Pancreas (tissue), 10 donors: ENCODE data around the gene PSAPL1. TPM values are rescaled to one million over a fixed set of nuclear protein-coding genes. Genes with fewer than 3 reads are reported as not detected.

Source experiments
- ATAC-seq, 4 donors: fragments of 200-7000 bp; cut with Tn5 transposase; one replicate each; pipeline versions ENCODE4 v1.8.0 to v1.9.1; 2020; ENCODE audit warnings: mild to moderate bottlenecking in 4 of 4, moderate library complexity in 4 of 4
- DNase-seq, 6 donors: peaks; one replicate each; pipeline ENCODE4 v3.0.0-alpha.2; 2020
- FAIRE-seq: peaks from 2 replicates; lab custom pipeline; 2012; peaks lifted over from hg19 to GRCh38; lab: Jason Lieb, UNC
- H3K27ac ChIP-seq, 4 donors: fragments of 200-600 bp; sonication (generic); 1 replicate in 3 of 4; 2 replicates in 1 of 4; pipeline versions ENCODE4 v1.5.0 to v1.8.0; 2020
- H3K27me3 ChIP-seq, 4 donors: fragments of 200-600 bp; one replicate each; pipeline ENCODE4 v1.8.0; 2021
- H3K36me3 ChIP-seq, 3 donors: fragments of 200-600 bp; sonication (generic) in 1 of 3; one replicate each; pipeline versions ENCODE4 v1.5.0 to v1.8.0; 2020 to 2021
- H3K4me1 ChIP-seq, 3 donors: fragments of 200-600 bp; one replicate each; pipeline ENCODE4 v1.8.0; 2021
- H3K4me3 ChIP-seq, 4 donors: fragments of 200-600 bp; sonication (generic) in 2 of 4; one replicate each; pipeline versions ENCODE4 v1.5.0 to v1.8.0; 2020 to 2021
- H3K9me3 ChIP-seq, 4 donors: fragments of 200-600 bp; one replicate each; pipeline ENCODE4 v1.8.0; 2021
- CTCF ChIP-seq, 4 donors: fragments of 200-600 bp; sonication (generic) in 3 of 4; IDR thresholded peaks; one replicate each; pipeline versions ENCODE4 v1.5.0 to v1.8.0; 2021; ENCODE audit warnings: antibody characterized with exemption in 4 of 4
- WGBS, 2 donors: extraction: QIAGEN DNeasy Blood & Tissue Kit; methylation state at CpG; one replicate each; pipeline ENCODE4 v1.1.7; 2013; 5-methylcytosine and 5-hydroxymethylcytosine counted together
- intact Hi-C, 3 donors: fragments of 100-400 bp; cut with DNase I; formaldehyde crosslinking; loops; one replicate each; pipeline versions ENCODE4 v1.11.1 to v1.14.2; 2022
- polyA plus RNA-seq, 2 donors: library from polyadenylated mRNA; stranded (reverse); fragments of 200-250 nt; gene quantifications; one replicate each; pipeline ENCODE4 v1.2.3, GENCODE V29; 2013
- total RNA-seq, 6 donors: library from RNA; stranded (reverse); fragmentation: NEBNext Ultra II Directional in 4 of 6; extraction: Animal tissue kit (Norgen Biotek cat#: 25700) in 4 of 6; gene quantifications; one replicate each; pipeline versions ENCODE4 v1.2.1 to v1.2.4, GENCODE V29; 2021 to 2023
- donor health status: healthy with polysubstance abuse.
- donor health status: DM: no; HTN: no; CAD: no; lungs with moderate emphysema.
- donor health status: DM: no; HTN: no; CAD: no.
- donor health status: control.
- donor health status: control.
- donor health status: Bipolar disorder and iron deficiency.
- donor health status: DM: yes; HTN: yes; CAD: no.
- donor health status: DM: no; HTN: no; CAD: no.
- donor health status: DM: no; HTN: no; CAD: no.
- donor health status: DM: yes; HTN: yes; CAD: no.

PSAPL1 gene
- total and polyA plus RNA-seq, 8 donors = 0.06 TPM; not detected in 7

- intact Hi-C loops = no loop called here
- DNase-seq = peak in 1 of 6 donors; percentile 30
- H3K9me3 ChIP-seq = no peaks in the 10 kb centered on the region
- H3K27me3 ChIP-seq = no peaks in the 10 kb centered on the region
- no peaks in the 10 kb centered on the region for H3K36me3 ChIP-seq
- no peak for FAIRE-seq
- no peak overlapping the region for H3K27ac ChIP-seq
- TF ChIP-seq CTCF (IDR thresholded peaks at IDR 0.05) = no peak
- no peak overlapping the region for H3K4me3 ChIP-seq
- no peak for ATAC-seq
- no peaks in the 10 kb centered on the region for H3K4me1 ChIP-seq
- 74 to 82% methylated on average over 13 of the region's 13 CpGs for whole genome bisulfite sequencing, 2 donors
These were observed 6.9 kb downstream of the PSAPL1 start for GRCh38 chr4:7427831-7428260.

- no peaks in the 10 kb centered on the region for H3K36me3 ChIP-seq
- no peak for FAIRE-seq
- no peaks in the 10 kb centered on the region for H3K27me3 ChIP-seq
- no peak overlapping the region for H3K27ac ChIP-seq
- DNase-seq = peak in 2 of 6 donors; percentile 5 to 30
- WGBS, 2 donors = 61 to 75% methylated on average over 10 of the region's 10 CpGs
- no peak for TF ChIP-seq CTCF (IDR thresholded peaks at IDR 0.05)
- H3K4me1 ChIP-seq = no peaks in the 10 kb centered on the region
- intact Hi-C loops = no loop called here
- no peak overlapping the region for H3K4me3 ChIP-seq
- no peaks in the 10 kb centered on the region for H3K9me3 ChIP-seq
- no peak for ATAC-seq
These were observed 7.4 kb downstream of the PSAPL1 start for GRCh38 chr4:7427361-7427760.

- no peak for FAIRE-seq
- H3K27me3 ChIP-seq = no peaks in the 10 kb centered on the region
- no peaks in the 10 kb centered on the region for H3K36me3 ChIP-seq
- H3K9me3 ChIP-seq = no peaks in the 10 kb centered on the region
- no peak overlapping the region for H3K27ac ChIP-seq
- no peaks in the 10 kb centered on the region for H3K4me1 ChIP-seq
- DNase-seq = peak in 2 of 6 donors; percentile 11 to 47
- 79 to 82% methylated on average over 20 of the region's 20 CpGs for WGBS, 2 donors
- no peak overlapping the region for H3K4me3 ChIP-seq
- ATAC-seq = no peak
- TF ChIP-seq CTCF (IDR thresholded peaks at IDR 0.05) = no peak
- intact Hi-C loops = no loop called here
These were observed 8.1 kb downstream of the PSAPL1 start for GRCh38 chr4:7426525-7427171.

- H3K4me1 ChIP-seq = no peaks in the 10 kb centered on the region
- WGBS, 2 donors = 76% methylated on average over 28 of the region's 28 CpGs
- intact Hi-C loops = no loop called here
- no peak for FAIRE-seq
- H3K27me3 ChIP-seq = no peaks in the 10 kb centered on the region
- no peak for TF ChIP-seq CTCF (IDR thresholded peaks at IDR 0.05)
- ATAC-seq = no peak
- H3K27ac ChIP-seq = no peak overlapping the region
- H3K9me3 ChIP-seq = no peaks in the 10 kb centered on the region
- peak in 2 of 6 donors; percentile 7 to 36 for DNase-seq
- no peaks in the 10 kb centered on the region for H3K36me3 ChIP-seq
- no peak overlapping the region for H3K4me3 ChIP-seq
These were observed 8.9 kb downstream of the PSAPL1 start for GRCh38 chr4:7425591-7426468.
